ENCODE data around the gene RAET1E.

DNA sequence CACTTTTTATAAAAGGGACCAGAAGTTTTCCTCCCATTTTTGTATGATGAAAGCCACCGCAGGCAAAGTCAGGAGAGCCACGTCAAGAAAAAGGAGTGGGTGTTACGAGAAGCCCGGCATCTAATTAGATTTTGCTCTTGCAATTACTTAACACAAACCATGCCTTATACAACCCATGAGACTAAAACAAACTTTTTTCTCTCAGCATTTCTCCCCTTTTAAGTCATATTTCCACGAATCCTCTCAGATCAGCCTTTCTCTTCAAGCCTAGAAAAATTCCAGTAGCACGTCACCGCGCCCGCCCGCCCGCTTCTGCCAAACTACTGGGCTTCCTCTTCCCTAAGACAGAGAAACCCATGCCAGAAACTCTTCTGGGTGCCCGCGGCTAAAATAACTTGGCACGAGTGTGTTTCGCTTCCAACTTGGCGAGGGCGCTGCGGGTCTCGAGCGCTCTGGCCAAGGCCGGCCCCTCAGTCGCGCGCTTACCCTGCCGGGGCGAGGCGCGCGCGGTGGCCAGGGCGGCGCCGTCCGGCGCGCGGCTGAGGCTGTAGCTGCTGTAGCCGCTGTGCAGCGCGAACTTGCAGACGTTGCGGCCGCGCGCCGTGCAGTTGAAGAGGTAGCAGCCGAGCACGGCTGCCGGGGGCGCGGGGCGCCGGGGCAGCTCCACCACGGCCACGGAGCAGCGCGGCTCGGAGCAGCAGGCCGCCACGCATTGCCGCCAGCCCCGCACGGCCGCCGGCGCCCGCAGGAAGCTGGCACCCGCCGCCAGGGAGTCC lies 34.8 kb downstream of the RAET1E start:
- TF ChIP-seq, protein P1, sequence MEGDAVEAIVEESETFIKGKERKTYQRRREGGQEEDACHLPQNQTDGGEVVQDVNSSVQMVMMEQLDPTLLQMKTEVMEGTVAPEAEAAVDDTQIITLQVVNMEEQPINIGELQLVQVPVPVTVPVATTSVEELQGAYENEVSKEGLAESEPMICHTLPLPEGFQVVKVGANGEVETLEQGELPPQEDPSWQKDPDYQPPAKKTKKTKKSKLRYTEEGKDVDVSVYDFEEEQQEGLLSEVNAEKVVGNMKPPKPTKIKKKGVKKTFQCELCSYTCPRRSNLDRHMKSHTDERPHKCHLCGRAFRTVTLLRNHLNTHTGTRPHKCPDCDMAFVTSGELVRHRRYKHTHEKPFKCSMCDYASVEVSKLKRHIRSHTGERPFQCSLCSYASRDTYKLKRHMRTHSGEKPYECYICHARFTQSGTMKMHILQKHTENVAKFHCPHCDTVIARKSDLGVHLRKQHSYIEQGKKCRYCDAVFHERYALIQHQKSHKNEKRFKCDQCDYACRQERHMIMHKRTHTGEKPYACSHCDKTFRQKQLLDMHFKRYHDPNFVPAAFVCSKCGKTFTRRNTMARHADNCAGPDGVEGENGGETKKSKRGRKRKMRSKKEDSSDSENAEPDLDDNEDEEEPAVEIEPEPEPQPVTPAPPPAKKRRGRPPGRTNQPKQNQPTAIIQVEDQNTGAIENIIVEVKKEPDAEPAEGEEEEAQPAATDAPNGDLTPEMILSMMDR (conservative IDR thresholded peaks at IDR 0.05), result peak; percentile 17
- TF ChIP-seq ZFX (IDR thresholded peaks at IDR 0.05), result no peak
